Stimulated activated naive CD4-positive, alpha-beta T cell (primary cell): ENCODE measurements around the gene GUK1.
"Not testable (repeated sequence)": the region's sequence is repeated elsewhere in the genome, so short reads cannot be mapped to it uniquely, and the experiment has no call there.

Source experiments
- DNase-seq, 6 experiments: peaks; one replicate each; lab custom pipeline; 2025; lab: John Stamatoyannopoulos, UW

The GUK1 gene

DNA sequence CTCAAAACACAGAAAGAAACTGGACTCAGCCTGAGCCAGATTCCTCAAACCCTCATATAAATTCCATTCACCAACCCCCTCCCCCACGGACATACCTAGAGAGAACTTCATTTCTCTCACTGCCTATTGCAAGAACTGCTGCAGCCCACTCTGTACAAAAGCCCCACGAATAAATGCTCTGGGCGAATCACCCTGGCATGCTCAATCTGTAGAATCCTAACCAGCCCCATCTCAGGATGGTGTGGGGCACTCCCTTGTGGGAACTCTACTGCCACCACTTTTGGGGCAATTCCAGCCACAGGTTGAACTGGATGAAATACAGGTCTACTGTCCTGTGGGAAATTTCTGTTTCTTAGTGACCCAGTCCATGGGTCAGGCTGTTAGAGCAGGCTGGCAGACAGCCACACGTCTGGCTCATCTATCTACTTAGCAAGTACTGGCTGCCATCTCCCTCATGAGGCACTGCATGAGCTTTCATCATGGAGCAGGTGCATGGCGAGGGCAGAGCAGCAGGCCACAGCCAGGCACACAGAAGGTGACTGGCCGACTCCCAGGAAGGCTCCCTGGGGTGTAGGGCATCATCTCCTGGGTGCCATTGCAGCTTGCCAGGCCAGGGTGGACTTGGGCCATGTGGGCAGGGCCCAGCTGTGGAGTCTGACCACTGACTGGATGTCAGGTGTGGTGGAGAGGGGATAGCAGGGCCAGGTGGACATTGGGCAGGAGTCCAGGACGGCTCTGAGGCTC is 35.4 kb upstream of the GUK1 start:
- DNase-seq = no peak

GRCh38 chr1:228105270-228105995 is 34.6 kb upstream of the GUK1 start:
- DNase-seq = no peak

DNA sequence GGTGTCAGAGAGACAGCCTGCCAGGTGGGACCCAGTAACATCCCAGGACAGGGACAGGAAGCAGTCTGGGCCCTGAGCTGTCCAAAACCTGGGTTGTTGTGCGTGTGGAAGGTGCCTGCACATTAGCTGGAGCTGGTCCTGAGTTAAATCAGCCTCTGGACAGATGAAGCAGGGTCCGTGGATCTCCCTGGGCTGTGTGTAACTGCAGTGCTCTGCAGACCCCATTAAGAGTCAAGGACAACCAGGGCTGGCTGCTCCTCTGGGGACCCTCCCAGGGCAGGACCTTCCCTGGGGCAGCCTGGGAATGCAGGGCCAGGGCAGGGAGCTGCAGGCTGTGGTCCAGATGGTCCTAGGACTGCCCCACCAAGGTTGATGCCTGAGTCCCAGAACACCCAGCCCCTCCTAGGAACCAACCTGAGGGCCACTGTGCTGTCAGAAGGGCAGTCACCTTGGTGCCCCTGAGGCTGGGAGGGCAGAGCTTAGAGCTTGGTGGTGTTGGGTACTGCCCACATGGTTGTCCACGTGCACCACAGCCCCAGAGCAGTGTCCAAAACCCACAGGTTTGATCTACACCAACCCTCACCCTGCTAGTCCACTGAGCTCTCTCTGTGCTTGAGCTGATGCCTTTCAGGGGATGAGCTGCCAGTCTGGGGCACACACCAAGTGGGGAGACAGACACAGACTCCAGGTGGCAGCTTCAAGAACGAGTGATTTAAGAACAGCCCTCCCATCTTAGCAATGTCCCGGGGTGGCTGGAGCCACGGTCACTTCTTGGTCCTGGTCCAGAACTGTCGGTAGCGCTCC is 33.9 kb upstream of the GUK1 start:
- no peak for DNase-seq

- no peak for DNase-seq
These were observed 33.4 kb upstream of the GUK1 start for GRCh38 chr1:228106800-228107054.

DNA sequence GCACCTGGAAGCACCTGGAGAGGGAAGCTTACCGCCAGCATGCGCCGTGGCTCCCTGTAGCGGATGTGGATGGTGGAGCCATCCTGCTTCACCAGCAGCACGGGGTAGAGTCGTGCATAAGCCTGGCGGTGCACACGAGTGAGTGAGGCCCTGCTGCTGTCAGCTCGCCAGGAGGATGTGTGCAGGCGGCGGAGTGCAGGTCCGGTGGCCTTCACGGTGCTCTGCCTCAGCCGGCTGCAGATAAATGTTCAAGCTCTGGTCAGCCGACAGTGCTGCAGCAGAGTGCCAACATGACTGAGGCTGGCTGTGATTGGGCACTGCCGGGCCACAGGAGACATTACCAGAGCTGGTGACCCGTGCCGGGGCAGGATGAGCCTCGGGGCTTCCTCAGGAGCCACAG is 32.4 kb upstream of the GUK1 start:
- no peak for DNase-seq

GRCh38 chr1:228108055-228108690 is 31.9 kb upstream of the GUK1 start:
- no peak for DNase-seq

DNA sequence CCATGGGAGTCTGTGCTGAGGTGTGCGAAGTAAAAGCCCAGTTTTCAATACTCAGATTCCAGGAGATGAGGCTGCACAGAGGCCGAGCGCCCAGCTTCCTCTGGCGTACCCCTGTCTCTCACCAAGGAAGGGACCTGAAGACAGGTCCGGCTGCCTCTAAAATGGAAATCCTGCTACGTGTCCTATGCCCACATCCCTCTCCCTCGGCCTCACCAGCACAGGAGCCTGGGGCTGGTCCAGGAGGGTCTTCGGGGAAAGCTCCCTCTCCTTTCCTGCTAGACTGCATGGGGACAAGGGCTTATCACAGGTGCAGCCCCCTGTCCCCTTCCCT is 31.4 kb upstream of the GUK1 start:
- no peak for DNase-seq

DNA sequence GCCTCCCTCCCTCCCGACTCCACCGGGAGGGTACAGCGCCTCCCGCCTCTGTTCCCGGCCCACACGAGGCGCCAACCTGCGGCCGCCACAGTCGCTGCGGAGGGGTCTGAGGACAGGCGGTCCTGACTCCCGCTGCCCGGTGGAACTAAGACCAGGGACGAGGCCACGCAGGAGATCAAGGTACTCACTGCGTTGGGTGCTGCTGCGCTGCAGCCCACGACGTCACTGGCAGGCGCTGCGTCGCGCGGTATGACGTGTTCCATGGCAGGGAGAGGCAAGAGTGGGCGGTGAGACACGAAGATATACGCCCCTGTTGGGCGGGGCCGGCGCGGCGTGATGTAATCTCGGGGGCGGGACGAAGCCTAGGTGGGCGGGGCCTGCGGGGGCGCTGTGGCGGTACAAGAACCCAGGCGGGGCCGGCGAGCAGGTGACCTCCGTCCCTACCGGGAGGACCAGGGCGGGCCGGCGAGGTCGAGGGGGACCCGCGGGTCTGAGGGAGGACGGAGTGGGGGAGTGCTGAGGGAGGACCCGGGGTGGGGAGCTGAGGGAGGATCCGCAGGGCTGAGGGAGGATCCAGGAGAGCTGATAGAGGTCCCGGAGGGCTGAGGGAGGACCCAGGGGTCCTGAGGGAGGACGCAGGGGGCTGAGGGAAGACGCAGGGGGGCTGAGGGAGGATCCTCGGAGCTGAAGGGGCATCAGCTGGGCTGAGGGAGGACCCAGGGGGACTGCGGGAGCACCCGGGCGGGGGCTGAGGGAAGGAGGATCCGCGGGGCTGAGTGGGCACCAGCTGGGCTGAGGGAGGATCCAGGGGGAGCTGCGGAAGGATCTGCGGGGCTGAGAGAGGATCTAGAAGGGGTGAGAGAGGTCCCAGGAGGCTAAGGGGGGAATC is 30.8 kb upstream of the GUK1 start, which contains the start of gene MRPL55:
Gene MRPL55, minus strand, starts transcription at position 227 of the 889 bp plus-strand sequence. CDS start 1,039 bp downstream, outside the sequence.
- peak; percentile 95 to 99 (median 98) for DNase-seq

- DNase-seq = no peak
These were observed 30.1 kb upstream of the GUK1 start for GRCh38 chr1:228109962-228110488.

DNA sequence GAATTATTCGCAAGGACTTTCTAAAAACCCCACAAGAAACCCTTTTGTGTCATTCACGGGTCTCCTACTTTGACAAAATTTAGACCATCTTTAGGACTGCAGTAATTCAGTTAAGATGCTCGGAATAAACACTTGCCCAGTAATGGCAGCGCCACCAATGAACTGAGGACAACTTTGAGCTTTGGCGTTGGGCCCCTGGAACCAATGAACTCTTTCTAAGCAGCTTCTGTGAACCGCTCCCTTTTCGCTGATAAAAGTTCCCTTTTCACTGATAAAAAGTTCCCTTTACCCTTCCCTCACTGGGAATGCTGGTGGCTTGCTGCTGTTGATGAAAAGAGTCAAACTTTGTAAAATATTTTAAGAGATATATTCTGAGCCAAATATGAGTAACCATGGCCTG is 29.5 kb upstream of the GUK1 start:
- DNase-seq = no peak

- not testable (repeated sequence) for DNase-seq
These were observed 28.8 kb upstream of the GUK1 start for GRCh38 chr1:228111315-228111714.

DNA sequence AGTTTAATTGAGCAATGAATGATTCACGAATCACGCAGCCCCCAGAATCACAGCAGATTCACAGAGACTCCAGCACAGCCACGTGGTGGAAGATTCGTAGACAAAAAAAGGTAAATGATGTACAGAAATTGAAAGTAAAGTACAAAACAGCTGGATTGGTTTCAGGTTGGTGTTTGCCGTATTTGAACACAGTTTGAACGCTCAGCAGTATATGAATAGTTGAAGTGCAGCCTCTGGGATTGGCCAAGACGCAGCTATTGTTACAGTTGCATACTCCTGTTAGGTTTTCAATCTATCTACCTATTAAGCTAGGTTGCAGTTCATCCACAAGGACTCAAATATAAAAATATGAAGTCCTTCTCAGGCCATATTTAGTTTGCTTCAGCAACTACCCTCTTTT is 27.9 kb upstream of the GUK1 start:
- DNase-seq = no peak

GRCh38 chr1:228112617-228113016 is 27.5 kb upstream of the GUK1 start:
- no peak for DNase-seq

DNA sequence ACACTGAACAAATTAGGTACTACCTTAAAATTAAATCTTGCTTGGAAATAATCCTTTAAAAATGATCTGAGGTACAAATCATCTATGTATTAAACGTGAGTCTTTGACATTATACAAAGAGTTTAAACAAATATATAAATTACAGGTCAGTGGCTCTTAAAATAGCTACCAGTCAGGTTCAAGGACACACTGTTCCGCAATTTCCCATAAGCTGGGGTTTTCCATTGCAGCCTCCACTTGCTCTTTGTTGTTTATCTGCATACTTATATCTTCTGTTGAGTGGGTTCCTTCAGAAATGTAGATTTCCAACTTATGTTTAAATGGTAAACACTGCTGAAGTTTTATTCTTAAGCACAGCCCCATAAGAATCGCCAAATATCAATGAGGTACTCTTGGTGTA is 25.3 kb upstream of the GUK1 start:
- DNase-seq = no peak

DNA sequence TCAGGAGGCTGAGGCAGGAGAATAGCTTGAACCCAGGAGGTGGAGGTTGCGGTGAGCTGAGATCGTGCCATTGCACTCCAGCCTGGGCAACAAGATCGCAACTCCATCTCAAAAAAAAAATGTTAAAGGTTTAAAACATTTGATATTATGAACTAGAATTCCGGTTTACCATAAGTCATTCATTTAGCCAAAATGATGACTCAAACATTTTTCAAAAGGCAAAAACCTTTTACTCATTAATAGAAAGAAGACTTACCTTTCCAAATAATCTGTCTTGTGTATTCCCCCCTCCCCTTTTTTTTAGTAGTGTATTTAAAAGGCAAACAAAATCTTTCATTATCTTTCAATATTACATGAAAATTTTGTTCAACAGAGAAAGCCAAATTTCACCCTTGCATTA is 22.7 kb upstream of the GUK1 start:
- DNase-seq = no peak

- no peak for DNase-seq
These were observed 22.0 kb upstream of the GUK1 start for GRCh38 chr1:228118040-228118439.

GRCh38 chr1:228120351-228120750 is 19.7 kb upstream of the GUK1 start:
- DNase-seq = no peak

GRCh38 chr1:228120857-228121489 is 19.1 kb upstream of the GUK1 start:
- DNase-seq = no peak

GRCh38 chr1:228122921-228123441 is 17.1 kb upstream of the GUK1 start:
- DNase-seq = no peak

- DNase-seq = no peak
These were observed 16.6 kb upstream of the GUK1 start for GRCh38 chr1:228123505-228123904.

DNA sequence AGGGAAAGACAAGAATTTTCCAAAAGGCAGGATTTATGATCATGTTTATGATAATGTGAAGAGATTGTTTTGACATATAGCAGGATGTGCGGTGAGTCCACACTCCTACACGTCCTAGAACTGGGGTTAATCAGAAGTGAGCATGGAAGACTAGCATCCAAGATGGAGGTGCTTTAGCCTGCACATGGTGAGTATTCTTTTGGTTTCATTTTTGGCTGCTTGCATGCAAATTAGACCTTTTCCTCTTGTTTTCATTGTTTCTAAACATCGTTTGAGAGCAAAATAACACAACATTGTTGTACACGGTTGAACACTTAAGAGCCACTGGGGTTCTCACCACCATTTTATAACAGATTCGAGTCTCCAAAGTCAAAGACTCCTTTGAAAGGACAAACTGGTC is 14.9 kb upstream of the GUK1 start:
- no peak for DNase-seq
